IMR-90 (cell line): ENCODE measurements around the gene OPA3.

ENCODE experiments used
- BHLHE40 ChIP-seq: fragments of 150-350 bp; IDR thresholded peaks from 2 replicates; pipeline ENCODE4 v1.6.1; 2016; ENCODE audit warnings: mild to moderate bottlenecking, low read depth, low read length
- CEBPB ChIP-seq: IDR thresholded peaks from 2 replicates; pipeline ENCODE4 v1.6.1; 2012; ENCODE audit warnings: low read depth, low read length, improper control_type of control experiment
- CHD1 ChIP-seq: IDR thresholded peaks from 2 replicates; pipeline ENCODE4 v1.6.1; 2012; ENCODE audit warnings: low read depth, low read length, improper control_type of control experiment
- FOS ChIP-seq: fragments of 150-350 bp; IDR thresholded peaks from 2 replicates; pipeline ENCODE4 v1.6.1; 2016; ENCODE audit warnings: low read depth, low read length
- MAFK ChIP-seq: IDR thresholded peaks from 2 replicates; pipeline ENCODE4 v1.6.1; 2012; ENCODE audit warnings: low read depth, low read length, improper control_type of control experiment
- MAZ ChIP-seq: IDR thresholded peaks from 2 replicates; pipeline ENCODE4 v1.6.1; 2012; ENCODE audit warnings: low read depth, mild to moderate bottlenecking, low read length, improper control_type of control experiment, moderate library complexity, borderline replicate concordance
- NFE2L2 ChIP-seq: fragments of 150-350 bp; IDR thresholded peaks from 2 replicates; pipeline ENCODE4 v1.6.1; 2016; ENCODE audit warnings: low read depth, mild to moderate bottlenecking, low read length
- POLR2A ChIP-seq: IDR thresholded peaks from 2 replicates; pipeline ENCODE4 v1.6.1; 2012; ENCODE audit warnings: mild to moderate bottlenecking, low read depth, low read length
- RAD21 ChIP-seq: IDR thresholded peaks from 2 replicates; pipeline ENCODE4 v1.6.1; 2012; ENCODE audit warnings: low read length, improper control_type of control experiment
- RFX5 ChIP-seq: IDR thresholded peaks from 2 replicates; pipeline ENCODE4 v1.8.0; 2012; ENCODE audit warnings: low read depth, mild to moderate bottlenecking, low read length, moderate library complexity
- SMC3 ChIP-seq: fragments of 150-350 bp; IDR thresholded peaks from 2 replicates; pipeline ENCODE4 v1.6.1; 2016; ENCODE audit warnings: low read depth, mild to moderate bottlenecking, antibody characterized with exemption, low read length, moderate library complexity
- TF ChIP-seq, protein P1 (sequence below): conservative IDR thresholded peaks from 2 replicates; pipeline ENCODE4 v1.5.1; 2012; ENCODE audit warnings: mild to moderate bottlenecking, low read depth, low read length, improper control_type of control experiment
- TF ChIP-seq, protein P2 (sequence below): fragments of 150-350 bp; IDR thresholded peaks from 2 replicates; pipeline ENCODE4 v1.6.1; 2016; ENCODE audit warnings: low read depth, mild to moderate bottlenecking, low read length, moderate library complexity, borderline replicate concordance

DNA sequence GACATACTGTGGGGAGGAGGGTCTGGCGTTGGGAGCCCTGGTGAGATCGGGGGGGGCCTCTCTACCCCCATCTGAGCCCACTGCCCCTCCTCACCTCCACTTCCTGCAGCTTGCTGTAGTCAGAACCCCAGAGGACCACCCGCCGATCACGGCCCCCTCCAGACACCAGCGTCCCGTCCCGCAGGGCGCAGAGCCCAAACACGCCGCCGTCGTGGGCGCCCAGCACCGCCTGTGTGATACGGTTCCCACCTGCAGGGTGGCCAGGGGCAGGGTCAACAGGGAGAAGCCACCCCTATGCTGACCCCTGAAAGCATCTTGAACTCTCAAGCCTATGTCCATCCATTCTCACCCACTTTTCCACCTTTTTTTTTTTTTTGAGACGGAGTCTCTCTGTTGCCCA lies 36.8 kb upstream of the OPA3 start:
- TF ChIP-seq, protein P1, sequence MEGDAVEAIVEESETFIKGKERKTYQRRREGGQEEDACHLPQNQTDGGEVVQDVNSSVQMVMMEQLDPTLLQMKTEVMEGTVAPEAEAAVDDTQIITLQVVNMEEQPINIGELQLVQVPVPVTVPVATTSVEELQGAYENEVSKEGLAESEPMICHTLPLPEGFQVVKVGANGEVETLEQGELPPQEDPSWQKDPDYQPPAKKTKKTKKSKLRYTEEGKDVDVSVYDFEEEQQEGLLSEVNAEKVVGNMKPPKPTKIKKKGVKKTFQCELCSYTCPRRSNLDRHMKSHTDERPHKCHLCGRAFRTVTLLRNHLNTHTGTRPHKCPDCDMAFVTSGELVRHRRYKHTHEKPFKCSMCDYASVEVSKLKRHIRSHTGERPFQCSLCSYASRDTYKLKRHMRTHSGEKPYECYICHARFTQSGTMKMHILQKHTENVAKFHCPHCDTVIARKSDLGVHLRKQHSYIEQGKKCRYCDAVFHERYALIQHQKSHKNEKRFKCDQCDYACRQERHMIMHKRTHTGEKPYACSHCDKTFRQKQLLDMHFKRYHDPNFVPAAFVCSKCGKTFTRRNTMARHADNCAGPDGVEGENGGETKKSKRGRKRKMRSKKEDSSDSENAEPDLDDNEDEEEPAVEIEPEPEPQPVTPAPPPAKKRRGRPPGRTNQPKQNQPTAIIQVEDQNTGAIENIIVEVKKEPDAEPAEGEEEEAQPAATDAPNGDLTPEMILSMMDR = no peak
- no peak for TF ChIP-seq POLR2A
- TF ChIP-seq SMC3 = no peak
- no peak for TF ChIP-seq MAFK
- no peak for TF ChIP-seq RFX5
- TF ChIP-seq FOS = no peak
- TF ChIP-seq CEBPB = no peak
- no peak for TF ChIP-seq RAD21
- TF ChIP-seq CHD1 = no peak
- no peak for TF ChIP-seq BHLHE40
- TF ChIP-seq NFE2L2 = no peak
- TF ChIP-seq, protein P2, sequence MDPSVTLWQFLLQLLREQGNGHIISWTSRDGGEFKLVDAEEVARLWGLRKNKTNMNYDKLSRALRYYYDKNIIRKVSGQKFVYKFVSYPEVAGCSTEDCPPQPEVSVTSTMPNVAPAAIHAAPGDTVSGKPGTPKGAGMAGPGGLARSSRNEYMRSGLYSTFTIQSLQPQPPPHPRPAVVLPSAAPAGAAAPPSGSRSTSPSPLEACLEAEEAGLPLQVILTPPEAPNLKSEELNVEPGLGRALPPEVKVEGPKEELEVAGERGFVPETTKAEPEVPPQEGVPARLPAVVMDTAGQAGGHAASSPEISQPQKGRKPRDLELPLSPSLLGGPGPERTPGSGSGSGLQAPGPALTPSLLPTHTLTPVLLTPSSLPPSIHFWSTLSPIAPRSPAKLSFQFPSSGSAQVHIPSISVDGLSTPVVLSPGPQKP = no peak
- no peak for TF ChIP-seq MAZ
